Stimulated activated CD4-positive, alpha-beta T cell treated with anti-CD3 and anti-CD28 coated beads, Interleukin-2, amount 100 ng/mL, for 4 hours (primary cell): ENCODE measurements around the gene KCNH2.

ENCODE experiments used
- DNase-seq: peaks from one replicate; pipeline ENCODE4 v3.0.0-alpha.2; 2020; ENCODE audit warnings: low read depth

The KCNH2 gene

GRCh38 chr7:150959739-150960734 lies 18.1 kb downstream of the KCNH2 start:
- no peak for DNase-seq

DNA sequence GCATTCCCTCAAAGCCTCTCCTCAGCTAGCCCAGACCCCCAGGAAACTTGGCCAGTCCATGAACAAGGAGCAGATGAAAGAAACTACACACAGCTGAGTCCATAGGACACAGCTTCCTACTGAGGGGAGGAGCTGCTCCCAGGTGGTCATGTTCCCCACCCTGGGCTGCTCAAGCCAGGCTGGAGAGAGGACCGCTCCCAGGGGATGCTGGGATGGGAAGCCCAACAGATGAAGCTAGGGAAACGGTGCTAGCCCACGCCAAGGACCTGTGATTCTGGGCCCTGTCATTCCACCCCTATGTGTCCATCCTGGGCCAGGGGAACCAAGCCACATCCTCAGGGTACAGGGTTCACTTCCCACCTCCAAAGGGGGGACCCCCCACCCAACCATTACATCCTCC lies 19.0 kb downstream of the KCNH2 start:
- no peak for DNase-seq

DNA sequence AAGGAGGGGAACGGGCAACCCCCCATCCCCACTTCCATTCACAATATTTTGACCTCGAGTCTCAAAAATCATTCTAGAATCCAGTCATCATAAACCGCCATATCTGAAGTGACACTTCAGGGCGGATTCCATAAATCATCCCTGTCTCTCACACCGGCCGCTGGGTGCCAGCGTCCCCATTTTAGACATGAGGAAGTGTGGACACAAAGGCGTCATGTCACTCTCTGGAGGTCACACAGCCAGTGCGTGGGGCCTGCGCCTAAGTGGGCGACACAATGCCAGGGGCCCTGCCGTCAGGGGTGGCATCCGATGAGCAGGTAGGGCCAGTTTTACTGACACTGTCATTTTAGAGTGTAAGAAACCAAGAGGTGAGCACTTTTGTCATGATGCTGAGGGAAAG lies 19.5 kb downstream of the KCNH2 start:
- DNase-seq: no peak

DNA sequence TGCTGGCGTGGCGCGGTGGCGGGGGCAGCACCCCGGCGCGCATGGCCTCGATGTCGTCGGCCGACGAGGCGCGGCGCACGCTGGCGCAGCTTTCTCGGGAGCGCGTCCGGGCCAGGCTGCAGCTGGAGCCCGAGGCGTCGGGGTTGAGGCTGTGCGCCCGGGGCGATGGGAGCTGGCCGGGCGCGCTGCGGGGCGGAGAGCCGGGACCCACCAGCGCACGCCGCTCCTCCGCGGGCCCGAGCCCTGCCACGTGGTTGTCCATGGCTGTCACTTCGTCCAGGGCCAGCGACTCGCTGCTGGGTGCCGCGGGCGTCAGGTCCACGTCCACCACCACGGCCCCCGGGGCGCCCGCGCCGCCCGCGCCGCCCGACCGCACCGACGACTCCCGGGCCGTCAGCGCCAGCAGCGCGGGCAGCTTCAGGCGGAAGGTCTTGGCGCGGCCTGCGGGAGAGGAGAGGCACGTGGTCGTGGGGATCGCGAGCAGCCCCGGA lies 20.0 kb downstream of the KCNH2 start:
- no peak for DNase-seq

- no peak for DNase-seq
Observed at GRCh38 chr7:150957133-150958020, 20.7 kb downstream of the KCNH2 start.

GRCh38 chr7:150956395-150957132 lies 21.6 kb downstream of the KCNH2 start:
- no peak for DNase-seq

GRCh38 chr7:150955519-150956394 lies 22.4 kb downstream of the KCNH2 start:
- no peak for DNase-seq

DNA sequence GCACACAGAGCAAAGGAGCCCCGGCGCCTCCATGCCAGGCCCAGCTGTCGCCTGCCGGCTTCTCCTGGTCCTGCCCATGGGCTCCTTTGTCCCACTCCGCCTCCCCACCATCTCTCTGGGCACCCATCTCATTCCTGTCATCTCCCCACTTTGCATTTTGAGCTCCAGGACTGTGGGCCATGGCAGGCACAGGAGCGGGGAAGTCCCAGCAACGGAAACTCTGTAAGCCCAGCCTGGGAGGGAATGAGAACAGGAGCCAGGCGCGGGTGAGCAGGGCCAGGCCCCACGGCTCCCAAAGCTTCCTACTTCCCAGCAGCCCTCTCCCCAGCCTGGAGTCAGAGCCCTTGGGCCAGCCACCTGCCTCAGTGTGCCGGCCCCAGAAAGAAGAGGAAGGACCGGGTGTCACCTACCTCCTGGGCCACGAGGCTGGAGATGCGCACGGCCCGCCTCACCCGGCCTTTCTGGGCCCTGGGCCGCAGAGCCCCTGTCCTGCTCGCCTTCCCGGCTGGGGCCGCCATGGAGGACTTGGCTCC lies 23.1 kb downstream of the KCNH2 start:
- no peak for DNase-seq

GRCh38 chr7:150954201-150954985 lies 23.7 kb downstream of the KCNH2 start:
- DNase-seq: no peak

- DNase-seq: no peak
Observed at GRCh38 chr7:150953061-150953997, 24.8 kb downstream of the KCNH2 start.

GRCh38 chr7:150952331-150953050 lies 25.6 kb downstream of the KCNH2 start:
- no peak for DNase-seq

- no peak for DNase-seq
Observed at GRCh38 chr7:150951521-150951920, 26.6 kb downstream of the KCNH2 start.

DNA sequence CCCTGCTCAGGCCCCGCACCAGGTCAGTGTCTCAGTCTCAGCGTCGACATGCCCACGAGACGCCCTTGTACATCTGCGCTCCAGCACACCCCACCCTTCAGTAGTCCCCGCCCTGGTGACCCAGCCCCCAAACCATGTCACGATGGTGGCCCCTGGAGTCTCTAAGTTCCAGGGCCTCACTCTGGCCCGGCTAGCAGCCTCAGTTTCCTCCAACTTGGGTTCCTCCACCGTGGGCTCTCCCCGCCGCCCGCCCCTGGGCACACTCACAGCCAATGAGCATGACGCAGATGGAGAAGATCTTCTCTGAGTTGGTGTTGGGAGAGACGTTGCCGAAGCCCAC lies 27.0 kb downstream of the KCNH2 start:
- no peak for DNase-seq

- no peak for DNase-seq
Observed at GRCh38 chr7:150950496-150951180, 27.5 kb downstream of the KCNH2 start.

DNA sequence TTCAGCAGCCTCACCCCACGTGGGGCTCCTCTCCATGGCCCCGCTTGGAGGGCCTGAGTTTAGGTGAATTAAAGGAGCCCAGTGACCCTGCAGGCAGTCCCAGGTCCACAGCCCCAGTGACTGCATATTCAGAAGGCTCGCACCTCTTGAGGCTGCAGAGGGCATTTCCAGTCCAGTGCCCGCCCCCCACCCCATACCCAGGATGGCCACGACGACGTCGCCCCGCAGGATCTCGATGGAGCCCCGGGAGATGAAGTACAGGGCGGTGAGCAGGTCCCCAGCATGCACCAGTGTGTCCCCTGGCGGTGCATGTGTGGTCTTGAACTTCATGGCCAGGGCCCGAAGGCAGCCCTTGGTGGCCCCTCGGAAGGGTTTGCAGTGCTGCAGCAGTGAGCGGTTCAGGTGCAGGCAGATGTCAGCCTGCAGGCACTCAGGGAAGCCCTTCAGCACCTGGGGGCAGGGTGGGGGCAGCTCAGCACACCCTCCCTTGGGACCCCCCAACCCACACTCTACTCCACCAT lies 28.1 kb downstream of the KCNH2 start:
- no peak for DNase-seq

- DNase-seq: no peak
Observed at GRCh38 chr7:150949564-150949963, 28.6 kb downstream of the KCNH2 start.

- DNase-seq: no peak
Observed at GRCh38 chr7:150948791-150949251, 29.3 kb downstream of the KCNH2 start.
